ENCODE measurements around the gene COL11A1. TPM values are rescaled to one million over a fixed set of nuclear protein-coding genes. Genes with fewer than 3 reads are reported as not detected.
"Not testable (repeated sequence)": the region's sequence is repeated elsewhere in the genome, so short reads cannot be mapped to it uniquely, and the experiment has no call there.

COL11A1 gene
- total RNA-seq, 1 donor from 2014 or later = 810 TPM

DNA sequence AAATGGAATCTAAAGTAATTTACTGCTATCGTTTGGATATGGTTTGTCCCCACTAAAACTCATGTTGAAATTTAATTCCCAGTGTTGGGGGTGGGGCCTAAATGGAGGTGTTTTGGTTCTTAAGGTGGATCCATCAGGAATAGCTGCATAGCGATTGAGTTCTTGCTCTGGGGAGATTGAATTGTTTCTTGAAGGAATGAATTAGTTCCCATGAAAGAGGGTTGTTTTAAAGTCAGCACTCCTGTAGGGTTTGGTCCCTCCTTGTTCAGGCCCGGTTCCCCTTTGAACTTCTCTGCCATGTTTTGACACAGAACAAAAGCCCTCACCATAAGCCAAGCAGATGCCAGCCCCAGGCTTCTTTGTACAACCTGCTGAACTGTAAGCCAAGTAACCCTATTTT is 170.9 kb downstream of the COL11A1 start:
- Histone ChIP-seq H3K9ac (ENCODE audit: low read length) (no peak overlapping the region), H3K4me2 (ENCODE audit: low read length) (no peak overlapping the region), H3K36me3 (ENCODE audit: insufficient read depth, low read length) (no peaks in the 10 kb centered on the region), H3K9me3 (ENCODE audit: insufficient read depth, low read depth, low read length) (no peaks in the 10 kb centered on the region), H3K27me3 (ENCODE audit: insufficient read depth, low read length) (no peaks in the 10 kb centered on the region), H3K4me3 (ENCODE audit: insufficient read depth, low read depth, low read length) (no peak overlapping the region), H2AFZ (ENCODE audit: low read depth, low read length) (no peak overlapping the region), H3K4me1 (ENCODE audit: insufficient read depth, low read length) (peaks cover 5% of the 10 kb centered on the region), H3K27ac (ENCODE audit: low read depth, low read length) (no peak overlapping the region), H3K79me2 (ENCODE audit: insufficient read depth, low read length) (no peaks in the 10 kb centered on the region), H4K20me1 (ENCODE audit: insufficient read depth, low read length) (no peaks in the 10 kb centered on the region)
- Mint-ChIP-seq H3K9me3 (ENCODE audit: unreplicated experiment) (no peaks in the 10 kb centered on the region), H3K4me3 (ENCODE audit: unreplicated experiment) (no peak overlapping the region), H3K27me3 (ENCODE audit: low read depth, unreplicated experiment) (no peaks in the 10 kb centered on the region), H3K27ac (ENCODE audit: unreplicated experiment) (peak overlapping the region; percentile 56), H3K4me1 (ENCODE audit: low read depth, unreplicated experiment) (peaks cover 7% of the 10 kb centered on the region), H3K36me3 (ENCODE audit: low read depth, unreplicated experiment) (peaks cover 8% of the 10 kb centered on the region)
- TF ChIP-seq, protein P1, sequence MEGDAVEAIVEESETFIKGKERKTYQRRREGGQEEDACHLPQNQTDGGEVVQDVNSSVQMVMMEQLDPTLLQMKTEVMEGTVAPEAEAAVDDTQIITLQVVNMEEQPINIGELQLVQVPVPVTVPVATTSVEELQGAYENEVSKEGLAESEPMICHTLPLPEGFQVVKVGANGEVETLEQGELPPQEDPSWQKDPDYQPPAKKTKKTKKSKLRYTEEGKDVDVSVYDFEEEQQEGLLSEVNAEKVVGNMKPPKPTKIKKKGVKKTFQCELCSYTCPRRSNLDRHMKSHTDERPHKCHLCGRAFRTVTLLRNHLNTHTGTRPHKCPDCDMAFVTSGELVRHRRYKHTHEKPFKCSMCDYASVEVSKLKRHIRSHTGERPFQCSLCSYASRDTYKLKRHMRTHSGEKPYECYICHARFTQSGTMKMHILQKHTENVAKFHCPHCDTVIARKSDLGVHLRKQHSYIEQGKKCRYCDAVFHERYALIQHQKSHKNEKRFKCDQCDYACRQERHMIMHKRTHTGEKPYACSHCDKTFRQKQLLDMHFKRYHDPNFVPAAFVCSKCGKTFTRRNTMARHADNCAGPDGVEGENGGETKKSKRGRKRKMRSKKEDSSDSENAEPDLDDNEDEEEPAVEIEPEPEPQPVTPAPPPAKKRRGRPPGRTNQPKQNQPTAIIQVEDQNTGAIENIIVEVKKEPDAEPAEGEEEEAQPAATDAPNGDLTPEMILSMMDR (IDR thresholded peaks at IDR 0.05; ENCODE audit: insufficient read depth, low read depth, low read length) = no peak
- TF ChIP-seq EZH2 (IDR thresholded peaks at IDR 0.05; ENCODE audit: insufficient read depth, low read length) = no peak
- DNase-seq (ENCODE audit: low read depth) (no peak), FAIRE-seq (no peak)

DNA sequence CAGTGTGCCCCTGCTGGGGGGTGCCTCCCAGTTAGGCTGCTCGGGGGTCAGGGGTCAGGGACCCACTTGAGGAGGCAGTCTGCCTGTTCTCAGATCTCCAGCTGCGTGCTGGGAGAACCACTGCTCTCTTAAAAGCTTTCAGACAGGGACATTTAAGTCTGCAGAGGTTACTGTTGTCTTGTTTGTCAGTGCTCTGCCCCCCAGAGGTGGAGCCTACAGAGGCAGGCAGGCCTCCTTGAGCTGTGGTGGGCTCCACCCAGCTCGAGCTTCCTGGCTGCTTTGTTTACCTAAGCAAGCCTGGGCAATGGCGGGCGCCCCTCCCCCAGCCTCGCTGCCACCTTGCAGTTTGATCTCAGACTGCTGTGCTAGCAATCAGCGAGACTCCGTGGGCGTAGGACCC is 175.0 kb downstream of the COL11A1 start:
- H3K27me3 ChIP-seq (ENCODE audit: insufficient read depth, low read length); DNase-seq (ENCODE audit: low read depth); H3K36me3 Mint-ChIP-seq (ENCODE audit: low read depth, unreplicated experiment); H3K9me3 ChIP-seq (ENCODE audit: insufficient read depth, low read depth, low read length); H2AFZ ChIP-seq (ENCODE audit: low read depth, low read length); H3K4me2 ChIP-seq (ENCODE audit: low read length); H3K4me3 Mint-ChIP-seq (ENCODE audit: unreplicated experiment); H3K27ac Mint-ChIP-seq (ENCODE audit: unreplicated experiment); H3K27me3 Mint-ChIP-seq (ENCODE audit: low read depth, unreplicated experiment); H3K4me3 ChIP-seq (ENCODE audit: insufficient read depth, low read depth, low read length); H3K9me3 Mint-ChIP-seq (ENCODE audit: unreplicated experiment); H3K36me3 ChIP-seq (ENCODE audit: insufficient read depth, low read length); H3K27ac ChIP-seq (ENCODE audit: low read depth, low read length); H4K20me1 ChIP-seq (ENCODE audit: insufficient read depth, low read length); H3K9ac ChIP-seq (ENCODE audit: low read length); H3K79me2 ChIP-seq (ENCODE audit: insufficient read depth, low read length); H3K4me1 ChIP-seq (ENCODE audit: insufficient read depth, low read length); FAIRE-seq; H3K4me1 Mint-ChIP-seq (ENCODE audit: low read depth, unreplicated experiment): not testable (repeated sequence)

DNA sequence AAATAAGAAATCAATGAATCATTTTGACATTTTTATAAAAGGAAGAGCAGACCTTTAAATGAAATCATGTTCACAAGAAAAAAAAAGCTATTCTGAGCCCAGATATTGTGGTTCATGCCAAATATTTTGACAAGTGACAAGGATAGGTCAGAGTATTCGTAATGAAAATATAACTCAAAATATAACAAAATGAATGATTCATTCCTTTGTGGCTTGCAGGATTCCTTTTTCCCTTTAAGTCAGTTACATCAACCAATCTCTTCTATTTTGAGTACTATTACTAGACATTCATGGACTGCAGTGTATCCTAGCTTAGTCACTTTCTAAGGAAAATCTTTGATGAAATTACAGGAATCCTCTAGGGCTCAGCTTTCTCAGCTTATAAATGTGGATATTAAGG is 188.7 kb downstream of the COL11A1 start:
- H3K9me3 ChIP-seq (ENCODE audit: insufficient read depth, low read depth, low read length) = no peaks in the 10 kb centered on the region
- H3K4me3 Mint-ChIP-seq (ENCODE audit: unreplicated experiment) = no peak overlapping the region
- no peaks in the 10 kb centered on the region for H3K27me3 Mint-ChIP-seq (ENCODE audit: low read depth, unreplicated experiment)
- H3K4me1 ChIP-seq (ENCODE audit: insufficient read depth, low read length) = peaks cover 6% of the 10 kb centered on the region
- peak overlapping the region; percentile 49 for H3K27ac ChIP-seq (ENCODE audit: low read depth, low read length)
- H3K36me3 Mint-ChIP-seq (ENCODE audit: low read depth, unreplicated experiment) = peaks cover 9% of the 10 kb centered on the region
- H3K4me1 Mint-ChIP-seq (ENCODE audit: low read depth, unreplicated experiment) = peaks cover 18% of the 10 kb centered on the region
- no peak overlapping the region for H2AFZ ChIP-seq (ENCODE audit: low read depth, low read length)
- H3K9ac ChIP-seq (ENCODE audit: low read length) = peak overlapping the region; percentile 26
- H3K27ac Mint-ChIP-seq (ENCODE audit: unreplicated experiment) = peak overlapping the region; percentile 15
- peak overlapping the region; percentile 51 for H3K4me2 ChIP-seq (ENCODE audit: low read length)
- DNase-seq (ENCODE audit: low read depth) (peak; percentile 77), FAIRE-seq (peak; percentile 34)
- H3K27me3 ChIP-seq (ENCODE audit: insufficient read depth, low read length) = no peaks in the 10 kb centered on the region
- no peaks in the 10 kb centered on the region for H3K9me3 Mint-ChIP-seq (ENCODE audit: unreplicated experiment)
- no peaks in the 10 kb centered on the region for H3K36me3 ChIP-seq (ENCODE audit: insufficient read depth, low read length)
- no peaks in the 10 kb centered on the region for H3K79me2 ChIP-seq (ENCODE audit: insufficient read depth, low read length)
- no peak overlapping the region for H3K4me3 ChIP-seq (ENCODE audit: insufficient read depth, low read depth, low read length)
- H4K20me1 ChIP-seq (ENCODE audit: insufficient read depth, low read length) = no peaks in the 10 kb centered on the region
- no peak for TF ChIP-seq EZH2 (IDR thresholded peaks at IDR 0.05; ENCODE audit: insufficient read depth, low read length)
- TF ChIP-seq, protein P1 (IDR thresholded peaks at IDR 0.05; ENCODE audit: insufficient read depth, low read depth, low read length) = no peak

Data from astrocyte (in vitro differentiated cells and primary cell).